Trophoblast cell (in vitro differentiated cells and primary cell): ENCODE results near the gene GAP43.

ENCODE experiments used
- DNase-seq, 2 donors: peaks; one replicate each; pipeline ENCODE4 v3.0.0-alpha.2; 2016
- H2AFZ ChIP-seq: 2 replicates; pipeline ENCODE4 v1.6.1; 2013; ENCODE audit warnings: low read length, moderate library complexity, mild to moderate bottlenecking; ENCODE audit not compliant: insufficient read depth, poor library complexity
- H2AK5ac ChIP-seq: 2 replicates; pipeline ENCODE4 v1.6.1; 2013; ENCODE audit warnings: mild to moderate bottlenecking, low read length
- H2BK120ac ChIP-seq: 2 replicates; pipeline ENCODE4 v1.6.1; 2013; ENCODE audit warnings: low read length, mild to moderate bottlenecking, moderate library complexity; ENCODE audit not compliant: insufficient read depth, poor library complexity
- H2BK12ac ChIP-seq: 2 replicates; pipeline ENCODE4 v1.6.1; 2013; ENCODE audit warnings: mild to moderate bottlenecking, low read length, moderate library complexity
- H2BK5ac ChIP-seq: 2 replicates; pipeline ENCODE4 v1.6.1; 2013; ENCODE audit warnings: low read length, low read depth, moderate library complexity, mild to moderate bottlenecking; ENCODE audit not compliant: poor library complexity
- H3K14ac ChIP-seq: 2 replicates; pipeline ENCODE4 v1.6.1; 2013; ENCODE audit warnings: mild to moderate bottlenecking, low read length
- H3K18ac ChIP-seq: 2 replicates; pipeline ENCODE4 v1.6.1; 2013; ENCODE audit warnings: mild to moderate bottlenecking, low read length
- H3K23ac ChIP-seq: 2 replicates; pipeline ENCODE4 v1.6.1; 2013; ENCODE audit warnings: low read length
- H3K27ac ChIP-seq: 2 replicates; pipeline ENCODE4 v1.5.1; 2013; ENCODE audit warnings: low read depth, mild to moderate bottlenecking, inconsistent platforms, low read length, moderate library complexity
- H3K27me3 ChIP-seq: 2 replicates; pipeline ENCODE4 v1.6.1; 2013; ENCODE audit warnings: inconsistent platforms, mild to moderate bottlenecking, low read length, moderate library complexity; ENCODE audit not compliant: insufficient read depth
- H3K36me3 ChIP-seq, 2 experiments: 1 replicate in 1 of 2; 2 replicates in 1 of 2; pipeline ENCODE4 v1.6.1; 2013; ENCODE audit warnings: low read length in 2 of 2, mild to moderate bottlenecking in 2 of 2, moderate library complexity in 1 of 2; ENCODE audit not compliant: insufficient read depth in 2 of 2, control insufficient read depth in 1 of 2
- H3K4ac ChIP-seq: 2 replicates; pipeline ENCODE4 v1.6.1; 2013; ENCODE audit warnings: low read depth, mild to moderate bottlenecking, low read length, moderate library complexity
- H3K4me1 ChIP-seq, 2 experiments: 1 replicate in 1 of 2; 2 replicates in 1 of 2; pipeline ENCODE4 v1.6.1; 2013; ENCODE audit warnings: low read length in 2 of 2, mild to moderate bottlenecking in 2 of 2, moderate library complexity in 1 of 2; ENCODE audit not compliant: insufficient read depth in 2 of 2, control insufficient read depth in 1 of 2
- H3K4me2 ChIP-seq: 2 replicates; pipeline ENCODE4 v1.6.1; 2013; ENCODE audit warnings: inconsistent platforms, mild to moderate bottlenecking, low read length, moderate library complexity
- H3K4me3 ChIP-seq: 2 replicates; pipeline ENCODE4 v1.5.1; 2013; ENCODE audit warnings: mild to moderate bottlenecking, low read depth, low read length, inconsistent platforms
- H3K79me1 ChIP-seq: one replicate; pipeline ENCODE4 v1.6.1; 2013; ENCODE audit warnings: low read length
- H3K79me2 ChIP-seq: 2 replicates; pipeline ENCODE4 v1.6.1; 2013; ENCODE audit warnings: low read length, mild to moderate bottlenecking; ENCODE audit not compliant: control insufficient read depth, insufficient read depth, poor library complexity
- H3K9ac ChIP-seq: 2 replicates; pipeline ENCODE4 v1.6.1; 2013; ENCODE audit warnings: mild to moderate bottlenecking, low read length
- H3K9me3 ChIP-seq: 2 replicates; pipeline ENCODE4 v1.6.1; 2013; ENCODE audit warnings: low read depth, mild to moderate bottlenecking, control low read depth, inconsistent platforms, low read length; ENCODE audit not compliant: insufficient read depth
- H4K12ac ChIP-seq: 2 replicates; pipeline ENCODE4 v1.6.1; 2013; ENCODE audit warnings: low read depth, mild to moderate bottlenecking, low read length, moderate library complexity
- H4K8ac ChIP-seq: 2 replicates; pipeline ENCODE4 v1.6.1; 2013; ENCODE audit warnings: low read depth, mild to moderate bottlenecking, low read length, moderate library complexity
- H4K91ac ChIP-seq: one replicate; pipeline ENCODE4 v1.6.1; 2013; ENCODE audit warnings: low read depth, mild to moderate bottlenecking, low read length, moderate library complexity
- WGBS: extraction: QIAGEN DNeasy Blood & Tissue Kit; methylation state at CpG from one replicate; pipeline ENCODE4 v1.1.7; 2013; ENCODE audit warnings: missing lambda C conversion rate; ENCODE audit not compliant: insufficient read length, insufficient coverage; ENCODE audit errors: extremely low coverage; 5-methylcytosine and 5-hydroxymethylcytosine counted together

Gene GAP43

GRCh38 chr3:115595611-115596275, 27.6 kb upstream of the GAP43 start:
- WGBS: no CpG with 5 or more reads among the region's 2 CpGs
- no peak overlapping the region for H3K4me3 ChIP-seq
- no peak overlapping the region for H3K27ac ChIP-seq
- no peak overlapping the region for H4K8ac ChIP-seq
- no peak overlapping the region for H3K18ac ChIP-seq
- H4K12ac ChIP-seq: no peak overlapping the region
- H2BK120ac ChIP-seq: no peak overlapping the region
- H3K4me1 ChIP-seq: no peaks in the 10 kb centered on the region
- no peak overlapping the region for H2BK12ac ChIP-seq
- H3K9me3 ChIP-seq: no peaks in the 10 kb centered on the region
- H2AK5ac ChIP-seq: no peak overlapping the region
- no peak overlapping the region for H3K23ac ChIP-seq
- no peaks in the 10 kb centered on the region for H3K79me1 ChIP-seq
- no peak overlapping the region for H2AFZ ChIP-seq
- no peaks in the 10 kb centered on the region for H3K27me3 ChIP-seq
- no peak overlapping the region for H2BK5ac ChIP-seq
- no peak overlapping the region for H4K91ac ChIP-seq
- no peak overlapping the region for H3K4ac ChIP-seq
- no peak overlapping the region for H3K9ac ChIP-seq
- no peaks in the 10 kb centered on the region for H3K36me3 ChIP-seq
- H3K4me2 ChIP-seq: no peak overlapping the region
- no peak for DNase-seq
- H3K14ac ChIP-seq: no peak overlapping the region
- H3K79me2 ChIP-seq: no peaks in the 10 kb centered on the region

GRCh38 chr3:115598216-115598615, 25.1 kb upstream of the GAP43 start:
- Histone ChIP-seq H4K8ac (no peak overlapping the region), H3K4me2 (no peak overlapping the region), H3K4me3 (no peak overlapping the region), H2BK5ac (no peak overlapping the region), H2BK12ac (no peak overlapping the region), H3K79me1 (no peaks in the 10 kb centered on the region), H2AK5ac (no peak overlapping the region), H3K4ac (no peak overlapping the region), H3K9ac (no peak overlapping the region), H3K23ac (no peak overlapping the region), H4K91ac (no peak overlapping the region), H3K18ac (no peak overlapping the region), H2AFZ (no peak overlapping the region), H3K79me2 (no peaks in the 10 kb centered on the region), H3K14ac (no peak overlapping the region), H3K27me3 (no peaks in the 10 kb centered on the region), H3K27ac (no peak overlapping the region), H3K36me3 (no peaks in the 10 kb centered on the region), H2BK120ac (no peak overlapping the region), H3K4me1 (no peaks in the 10 kb centered on the region), H3K9me3 (no peaks in the 10 kb centered on the region), H4K12ac (no peak overlapping the region)
- DNase-seq: no peak

DNA sequence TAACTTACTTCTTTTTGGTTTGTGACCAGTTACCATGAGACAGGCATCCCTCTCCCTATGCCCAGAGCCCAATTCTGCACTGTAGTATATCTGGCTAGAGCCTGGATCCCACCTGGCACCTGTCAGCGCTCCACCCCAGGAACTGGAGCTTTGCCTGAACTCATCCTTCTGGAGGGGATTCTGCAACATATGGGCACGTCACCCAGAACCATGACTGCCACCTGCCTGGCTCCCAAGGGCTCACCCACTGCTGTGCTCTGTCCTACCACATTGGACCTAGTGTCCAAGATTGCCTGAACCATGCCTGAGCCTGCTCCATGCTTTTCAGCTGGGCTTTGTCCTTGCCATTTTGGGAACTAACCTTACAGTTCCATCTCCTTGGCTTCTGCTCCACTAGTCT, 21.1 kb upstream of the GAP43 start:
- no peak for DNase-seq
- no peak overlapping the region for H4K8ac ChIP-seq
- no peak overlapping the region for H3K4me3 ChIP-seq
- no peaks in the 10 kb centered on the region for H3K27me3 ChIP-seq
- H3K9me3 ChIP-seq: no peaks in the 10 kb centered on the region
- H2BK5ac ChIP-seq: no peak overlapping the region
- no peak overlapping the region for H3K27ac ChIP-seq
- no peak overlapping the region for H3K23ac ChIP-seq
- no peak overlapping the region for H3K14ac ChIP-seq
- no peaks in the 10 kb centered on the region for H3K79me2 ChIP-seq
- H3K4me1 ChIP-seq: no peaks in the 10 kb centered on the region
- H3K36me3 ChIP-seq: no peaks in the 10 kb centered on the region
- WGBS: no CpG with 5 or more reads among the region's 2 CpGs
- H3K18ac ChIP-seq: no peak overlapping the region
- no peak overlapping the region for H2BK12ac ChIP-seq
- H2AK5ac ChIP-seq: no peak overlapping the region
- H4K12ac ChIP-seq: no peak overlapping the region
- no peaks in the 10 kb centered on the region for H3K79me1 ChIP-seq
- no peak overlapping the region for H4K91ac ChIP-seq
- H2BK120ac ChIP-seq: no peak overlapping the region
- H3K4me2 ChIP-seq: no peak overlapping the region
- no peak overlapping the region for H3K4ac ChIP-seq
- H2AFZ ChIP-seq: no peak overlapping the region
- H3K9ac ChIP-seq: no peak overlapping the region

DNA sequence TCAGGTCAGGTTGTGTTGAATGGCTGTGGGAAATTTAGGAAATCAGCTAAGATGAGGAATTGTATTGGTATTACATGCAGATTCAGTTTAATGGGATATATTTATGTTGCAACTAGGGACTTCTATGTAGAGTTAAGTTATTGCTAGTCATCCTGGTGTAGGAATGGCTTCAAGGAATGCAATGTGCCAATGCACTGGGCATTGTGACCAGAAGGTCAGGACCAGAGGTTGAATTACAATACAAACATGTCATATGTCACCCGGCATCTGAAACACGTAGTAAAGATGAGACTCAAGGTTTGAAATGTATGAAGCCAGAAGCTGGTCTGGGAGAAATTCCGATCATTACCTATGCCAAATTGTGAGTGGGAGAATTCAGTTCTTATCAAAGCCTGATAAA, 11.7 kb upstream of the GAP43 start:
- Histone ChIP-seq H3K27me3 (no peaks in the 10 kb centered on the region), H3K14ac (no peak overlapping the region), H4K91ac (no peak overlapping the region), H3K4ac (no peak overlapping the region), H3K18ac (no peak overlapping the region), H2AFZ (no peak overlapping the region), H3K4me2 (no peak overlapping the region), H3K79me2 (no peaks in the 10 kb centered on the region), H2BK12ac (no peak overlapping the region), H3K9me3 (no peaks in the 10 kb centered on the region), H4K8ac (no peak overlapping the region), H3K27ac (no peak overlapping the region), H2BK5ac (no peak overlapping the region), H2AK5ac (no peak overlapping the region), H3K9ac (no peak overlapping the region), H3K4me1 (peaks cover 3% of the 10 kb centered on the region in 2 experiments), H3K23ac (no peak overlapping the region), H3K4me3 (no peak overlapping the region), H4K12ac (no peak overlapping the region), H3K79me1 (no peaks in the 10 kb centered on the region), H2BK120ac (no peak overlapping the region), H3K36me3 (no peaks in the 10 kb centered on the region)
- DNase-seq: peak; percentile 42 to 74
- no CpG with 5 or more reads among the region's 3 CpGs for WGBS
